Fibroblast of pulmonary artery (primary cell): Measurements from ENCODE around the gene CRAT.

Experiments used
- DNase-seq: peaks from one replicate; pipeline ENCODE4 v3.0.0-alpha.2; 2010; ENCODE audit warnings: low read depth
- H3K4me3 ChIP-seq: replicated peaks from 2 replicates; pipeline ENCODE4 v1.5.1; 2011; ENCODE audit warnings: low read depth, mild to moderate bottlenecking, control low read depth, low read length, moderate library complexity
- TF ChIP-seq, protein P1 (sequence below): IDR thresholded peaks from 2 replicates; pipeline ENCODE4 v1.5.1; 2011; ENCODE audit warnings: mild to moderate bottlenecking, control low read depth, low read length, inconsistent platforms; ENCODE audit errors: missing control alignments

Gene CRAT

DNA sequence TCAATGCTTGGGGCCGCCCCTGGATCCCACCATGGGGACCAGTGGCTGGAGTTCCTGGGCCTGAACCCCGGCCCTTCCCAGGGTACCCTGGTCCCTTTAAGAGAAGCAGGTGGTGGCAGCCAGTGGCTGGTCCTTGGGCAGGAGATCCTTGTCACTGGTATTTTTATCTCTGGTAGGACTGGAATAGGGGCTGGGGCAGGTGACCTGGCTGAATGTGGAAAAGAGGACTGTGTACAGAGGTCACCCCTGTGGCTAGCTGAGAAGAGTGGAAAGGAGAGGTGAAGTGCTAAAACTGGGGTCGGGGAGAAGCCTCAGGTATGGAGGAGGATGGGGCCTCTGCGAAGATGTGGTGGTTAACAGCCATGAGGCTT, 7.0 kb downstream of the CRAT start:
- no peak for DNase-seq
- TF ChIP-seq, protein P1, sequence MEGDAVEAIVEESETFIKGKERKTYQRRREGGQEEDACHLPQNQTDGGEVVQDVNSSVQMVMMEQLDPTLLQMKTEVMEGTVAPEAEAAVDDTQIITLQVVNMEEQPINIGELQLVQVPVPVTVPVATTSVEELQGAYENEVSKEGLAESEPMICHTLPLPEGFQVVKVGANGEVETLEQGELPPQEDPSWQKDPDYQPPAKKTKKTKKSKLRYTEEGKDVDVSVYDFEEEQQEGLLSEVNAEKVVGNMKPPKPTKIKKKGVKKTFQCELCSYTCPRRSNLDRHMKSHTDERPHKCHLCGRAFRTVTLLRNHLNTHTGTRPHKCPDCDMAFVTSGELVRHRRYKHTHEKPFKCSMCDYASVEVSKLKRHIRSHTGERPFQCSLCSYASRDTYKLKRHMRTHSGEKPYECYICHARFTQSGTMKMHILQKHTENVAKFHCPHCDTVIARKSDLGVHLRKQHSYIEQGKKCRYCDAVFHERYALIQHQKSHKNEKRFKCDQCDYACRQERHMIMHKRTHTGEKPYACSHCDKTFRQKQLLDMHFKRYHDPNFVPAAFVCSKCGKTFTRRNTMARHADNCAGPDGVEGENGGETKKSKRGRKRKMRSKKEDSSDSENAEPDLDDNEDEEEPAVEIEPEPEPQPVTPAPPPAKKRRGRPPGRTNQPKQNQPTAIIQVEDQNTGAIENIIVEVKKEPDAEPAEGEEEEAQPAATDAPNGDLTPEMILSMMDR: no peak
- H3K4me3 ChIP-seq: no peak overlapping the region

DNA sequence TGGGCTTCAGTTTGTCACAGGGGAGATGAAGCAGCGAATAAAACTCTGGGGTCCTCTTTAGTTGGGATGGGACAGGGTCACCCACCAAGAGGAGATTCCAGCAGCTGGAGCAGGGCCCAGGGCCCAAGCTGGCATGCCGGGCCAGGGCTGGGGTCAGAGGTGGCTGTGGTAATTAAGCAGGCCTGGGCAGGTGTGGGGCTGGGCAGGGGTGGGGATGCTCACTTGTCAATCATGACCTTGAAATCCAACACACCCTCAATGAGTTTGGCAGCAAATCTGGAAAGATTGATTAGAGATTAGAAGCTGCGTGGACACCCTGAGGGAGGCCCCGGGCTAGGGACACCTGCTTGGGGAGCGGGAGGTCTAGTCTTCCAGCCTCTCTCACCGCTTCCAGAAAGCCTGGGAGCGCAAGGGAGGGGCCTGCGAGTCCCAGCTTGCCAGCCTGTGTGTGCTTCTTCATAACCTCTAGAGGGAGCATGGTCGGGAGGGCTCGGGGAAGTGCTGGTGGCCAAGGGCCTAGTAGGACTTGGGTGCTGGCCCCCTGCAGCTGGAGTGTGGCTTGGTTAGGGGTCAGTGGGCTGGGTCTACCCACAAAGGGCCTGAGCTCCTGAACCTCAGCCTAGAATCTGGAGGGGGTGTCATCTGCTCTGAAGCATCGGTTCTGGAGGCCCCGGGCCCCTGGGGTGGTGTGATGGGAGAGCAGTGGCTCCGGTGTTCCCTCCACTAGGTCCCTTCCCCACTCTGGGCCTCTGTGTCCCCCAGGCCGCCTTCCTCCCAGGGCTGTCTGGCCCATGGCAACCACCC, 7.6 kb downstream of the CRAT start:
- no peak overlapping the region for H3K4me3 ChIP-seq
- peak; percentile 52 for DNase-seq
- TF ChIP-seq, protein P1: peak; percentile 66

DNA sequence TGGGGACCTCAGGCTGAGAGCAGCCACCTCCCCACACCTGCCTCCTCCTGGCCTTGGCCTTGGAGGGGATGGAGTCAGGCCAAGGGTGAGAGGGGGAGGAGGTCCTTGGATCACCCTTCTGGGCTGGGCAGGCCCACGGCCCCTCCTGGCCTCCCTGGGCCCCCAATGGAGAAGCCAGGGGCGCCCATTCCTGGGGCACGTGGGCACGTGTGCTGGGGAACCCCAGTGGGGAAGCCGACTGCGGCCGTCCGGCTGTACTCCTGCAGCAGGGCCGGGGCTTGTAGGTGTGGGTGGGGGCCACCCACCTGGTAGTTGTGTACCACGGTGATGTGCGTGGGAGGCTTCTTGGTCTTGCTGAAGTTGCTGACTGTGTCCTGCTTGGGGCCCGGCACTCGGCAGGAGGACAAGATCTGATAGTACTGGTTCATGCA, 8.5 kb downstream of the CRAT start:
- DNase-seq: no peak
- TF ChIP-seq, protein P1: no peak
- H3K4me3 ChIP-seq: no peak overlapping the region

DNA sequence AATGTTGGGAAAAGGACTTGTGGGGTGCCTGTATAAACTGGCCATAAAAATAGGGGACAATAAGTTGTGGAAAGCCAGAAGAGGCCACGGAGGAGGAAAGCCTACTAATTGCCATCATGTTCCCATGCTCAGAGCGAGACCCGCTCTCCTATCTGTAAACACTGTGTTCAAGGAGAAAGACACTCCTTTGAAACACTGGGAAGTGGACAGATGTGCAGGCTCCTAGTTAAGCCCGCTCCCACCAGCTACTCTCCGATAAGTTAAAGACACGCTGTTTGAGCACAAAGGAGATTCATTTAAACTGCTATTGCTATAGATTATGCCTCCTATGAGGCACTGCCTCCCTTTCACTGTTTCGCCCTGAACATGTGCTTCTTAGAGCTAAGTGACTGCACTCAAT, 9.3 kb downstream of the CRAT start:
- no peak overlapping the region for H3K4me3 ChIP-seq
- TF ChIP-seq, protein P1: no peak
- no peak for DNase-seq

DNA sequence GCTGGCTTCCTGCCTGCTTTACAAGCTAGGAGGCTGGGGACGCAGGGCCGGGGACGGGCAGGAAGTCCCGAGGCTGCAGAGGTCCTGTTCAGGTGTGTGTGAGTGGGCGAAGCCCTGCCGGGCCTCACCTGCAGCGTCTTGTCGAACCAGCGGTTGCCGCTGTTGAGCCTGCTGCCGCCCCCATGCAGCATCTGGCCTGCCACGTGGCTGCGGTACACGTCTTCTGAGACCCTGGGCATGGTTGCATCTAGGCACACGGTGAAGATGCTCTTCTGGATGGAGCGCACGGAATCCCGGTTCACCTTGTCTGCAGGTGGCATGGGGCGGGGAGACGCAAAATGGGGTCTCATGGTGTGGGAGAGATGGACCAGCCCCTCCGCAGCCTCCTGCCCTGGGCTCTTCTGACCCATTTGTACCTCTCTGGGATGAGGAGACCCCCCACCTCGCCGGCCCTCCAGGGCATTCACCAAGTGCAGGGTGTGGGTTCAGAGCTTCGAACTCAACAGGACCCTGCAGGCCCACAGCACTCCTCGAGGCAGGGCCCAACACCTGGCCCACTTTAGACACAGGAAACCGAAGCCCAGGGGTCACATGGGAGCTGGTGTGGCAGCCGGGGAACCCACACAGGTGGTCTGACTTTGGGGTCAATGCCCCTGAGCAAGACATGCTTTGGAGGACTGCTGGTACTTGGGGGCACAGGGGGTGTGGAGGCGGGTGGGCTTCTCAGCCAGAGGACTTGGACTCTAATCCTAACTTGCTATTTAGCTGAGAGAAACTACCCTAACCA, 10.0 kb downstream of the CRAT start:
- no peak overlapping the region for H3K4me3 ChIP-seq
- no peak for DNase-seq
- TF ChIP-seq, protein P1: no peak

DNA sequence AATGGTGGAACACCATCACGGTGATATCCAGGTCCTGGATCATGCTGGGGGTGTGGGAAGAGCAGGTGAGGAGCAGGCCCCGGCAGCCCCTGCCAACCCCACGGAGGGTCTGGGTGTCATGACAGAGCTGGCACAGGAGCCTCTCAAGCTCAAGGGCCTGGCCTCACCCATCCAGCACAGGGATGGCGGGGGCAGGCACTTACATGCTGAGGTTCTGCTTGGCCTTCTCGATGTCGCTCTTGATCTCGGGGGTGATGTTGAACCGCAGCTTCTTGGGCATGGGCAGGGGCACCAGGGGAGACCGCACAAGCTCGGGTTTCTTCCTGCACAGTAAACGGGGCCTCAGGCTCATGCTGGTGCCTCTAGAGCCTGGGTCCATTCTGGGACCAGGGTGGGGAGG, 12.3 kb downstream of the CRAT start:
- DNase-seq: no peak
- no peak overlapping the region for H3K4me3 ChIP-seq
- TF ChIP-seq, protein P1: no peak
